ENCODE measurements around the gene PROC. TPM values are rescaled to one million over a fixed set of nuclear protein-coding genes. Genes with fewer than 3 reads are reported as not detected.

The PROC gene
- total RNA-seq, 1 experiment from 2014 or later, result 0.59 TPM

DNA sequence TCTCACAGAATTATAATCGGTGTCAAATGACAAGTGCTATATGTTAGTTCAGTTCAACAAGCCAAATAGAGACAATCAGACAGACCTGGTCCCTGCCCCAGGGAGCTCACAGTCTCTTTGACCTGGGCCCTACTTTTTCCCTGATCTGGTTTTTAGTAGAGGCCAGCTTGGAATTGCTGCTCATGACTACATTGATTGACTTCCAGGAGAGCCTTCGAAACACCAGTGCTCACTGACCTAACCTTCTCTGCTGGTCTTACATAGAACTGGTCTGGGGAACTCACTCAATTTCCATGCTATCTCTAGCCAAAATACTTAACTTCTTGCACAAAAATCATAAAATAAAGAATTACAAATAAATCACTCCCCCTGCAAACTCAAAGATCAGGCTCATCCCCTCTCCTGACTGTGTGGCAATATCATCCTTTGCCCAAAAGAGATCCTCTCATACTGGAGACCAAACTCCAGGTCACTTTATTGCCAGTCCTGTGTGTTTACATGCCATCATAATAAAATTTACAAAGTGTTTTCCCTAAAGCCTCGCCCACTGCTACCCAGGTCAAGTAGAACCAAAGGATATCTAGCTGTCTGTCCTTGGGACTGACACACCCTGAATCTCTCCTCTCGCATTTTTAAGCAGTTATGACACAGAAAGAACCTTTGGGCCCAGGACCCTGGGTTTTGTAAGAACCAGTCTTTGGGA is 53.2 kb downstream of the PROC start:
- H3K27me3 Mint-ChIP-seq (ENCODE audit: unreplicated experiment), result no peaks in the 10 kb centered on the region
- no peak for DNase-seq
- intact Hi-C loops (cut with micrococcal nuclease; ENCODE audit: unreplicated experiment), result no loop called here
- H3K4me1 Mint-ChIP-seq (ENCODE audit: low read depth, unreplicated experiment), result no peaks in the 10 kb centered on the region
- H3K4me3 Mint-ChIP-seq (ENCODE audit: low read depth, unreplicated experiment), result no peak overlapping the region
- CTCF ChIA-PET, result interaction anchor here (0.5 kb wide), 1 partner anchor 139 kb away, joined by 3 read pairs; no protein-coding TSS in a partner anchor
- H3K9me3 Mint-ChIP-seq (ENCODE audit: low read depth, unreplicated experiment), result peaks cover 10% of the 10 kb centered on the region
- BruUV-seq (replicated peaks), result no TSS peak
- TF ChIP-seq, protein P1, sequence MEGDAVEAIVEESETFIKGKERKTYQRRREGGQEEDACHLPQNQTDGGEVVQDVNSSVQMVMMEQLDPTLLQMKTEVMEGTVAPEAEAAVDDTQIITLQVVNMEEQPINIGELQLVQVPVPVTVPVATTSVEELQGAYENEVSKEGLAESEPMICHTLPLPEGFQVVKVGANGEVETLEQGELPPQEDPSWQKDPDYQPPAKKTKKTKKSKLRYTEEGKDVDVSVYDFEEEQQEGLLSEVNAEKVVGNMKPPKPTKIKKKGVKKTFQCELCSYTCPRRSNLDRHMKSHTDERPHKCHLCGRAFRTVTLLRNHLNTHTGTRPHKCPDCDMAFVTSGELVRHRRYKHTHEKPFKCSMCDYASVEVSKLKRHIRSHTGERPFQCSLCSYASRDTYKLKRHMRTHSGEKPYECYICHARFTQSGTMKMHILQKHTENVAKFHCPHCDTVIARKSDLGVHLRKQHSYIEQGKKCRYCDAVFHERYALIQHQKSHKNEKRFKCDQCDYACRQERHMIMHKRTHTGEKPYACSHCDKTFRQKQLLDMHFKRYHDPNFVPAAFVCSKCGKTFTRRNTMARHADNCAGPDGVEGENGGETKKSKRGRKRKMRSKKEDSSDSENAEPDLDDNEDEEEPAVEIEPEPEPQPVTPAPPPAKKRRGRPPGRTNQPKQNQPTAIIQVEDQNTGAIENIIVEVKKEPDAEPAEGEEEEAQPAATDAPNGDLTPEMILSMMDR (IDR thresholded peaks at IDR 0.05; ENCODE audit: unreplicated experiment), result no peak
- H3K36me3 Mint-ChIP-seq (ENCODE audit: insufficient read depth, unreplicated experiment), result peaks cover 4% of the 10 kb centered on the region
- H3K27ac Mint-ChIP-seq (ENCODE audit: unreplicated experiment), result no peak overlapping the region

DNA sequence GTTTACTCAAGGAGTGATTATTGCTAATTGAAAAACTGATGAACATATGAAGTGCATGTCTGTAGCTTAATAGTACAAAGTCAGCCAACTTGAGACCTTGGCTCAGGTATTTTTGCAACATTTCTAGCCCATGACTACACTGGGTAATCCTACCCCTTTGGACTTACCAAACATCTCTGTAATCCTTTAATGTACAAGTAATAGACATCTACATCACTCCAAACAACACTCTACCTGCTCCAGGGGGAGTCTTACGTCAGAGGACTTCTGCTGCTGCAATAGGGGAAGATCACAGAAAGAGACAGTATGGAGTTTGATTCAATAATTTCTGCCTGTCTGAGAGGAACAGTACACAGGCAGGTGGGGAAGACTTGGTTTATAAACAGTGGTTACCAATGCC is 54.0 kb downstream of the PROC start:
- no TSS peak for BruUV-seq (replicated peaks)
- DNase-seq, result no peak
- CTCF ChIA-PET, result no interaction called here
- Mint-ChIP-seq H3K27ac (ENCODE audit: unreplicated experiment) (no peak overlapping the region), H3K9me3 (ENCODE audit: low read depth, unreplicated experiment) (peaks cover 10% of the 10 kb centered on the region), H3K4me3 (ENCODE audit: low read depth, unreplicated experiment) (no peak overlapping the region), H3K4me1 (ENCODE audit: low read depth, unreplicated experiment) (no peaks in the 10 kb centered on the region), H3K36me3 (ENCODE audit: insufficient read depth, unreplicated experiment) (peaks cover 4% of the 10 kb centered on the region), H3K27me3 (ENCODE audit: unreplicated experiment) (no peaks in the 10 kb centered on the region)
- TF ChIP-seq, protein P1 (IDR thresholded peaks at IDR 0.05; ENCODE audit: unreplicated experiment), result no peak
- intact Hi-C loops (cut with micrococcal nuclease; ENCODE audit: unreplicated experiment), result no loop called here

DNA sequence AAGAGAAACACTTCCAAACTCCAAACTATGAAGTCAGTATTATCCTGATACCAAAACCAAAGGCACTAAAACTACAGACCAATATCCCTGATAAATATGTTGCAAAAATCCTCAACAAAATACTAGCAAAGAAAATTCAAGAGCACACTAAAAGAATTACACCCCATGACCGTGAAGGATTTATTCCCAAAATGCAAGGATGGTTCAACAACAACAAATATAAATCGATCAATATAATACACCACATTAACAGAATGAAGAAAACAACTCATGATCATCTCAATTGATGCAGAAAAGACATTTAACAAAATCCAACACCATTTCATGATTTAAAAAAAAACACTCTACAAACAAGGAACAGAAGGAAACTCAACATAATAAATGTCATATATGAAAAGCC is 57.6 kb downstream of the PROC start:
- Mint-ChIP-seq H3K4me3 (ENCODE audit: low read depth, unreplicated experiment) (no peak overlapping the region), H3K27me3 (ENCODE audit: unreplicated experiment) (no peaks in the 10 kb centered on the region), H3K27ac (ENCODE audit: unreplicated experiment) (no peak overlapping the region), H3K4me1 (ENCODE audit: low read depth, unreplicated experiment) (no peaks in the 10 kb centered on the region), H3K36me3 (ENCODE audit: insufficient read depth, unreplicated experiment) (peaks cover 17% of the 10 kb centered on the region), H3K9me3 (ENCODE audit: low read depth, unreplicated experiment) (peaks cover 10% of the 10 kb centered on the region)
- no peak for DNase-seq
- CTCF ChIA-PET, result no interaction called here
- TSS peak; percentile 4 for BruUV-seq (replicated peaks)
- intact Hi-C loops (cut with micrococcal nuclease; ENCODE audit: unreplicated experiment), result loop anchor here (5.0 kb wide), 1 partner anchor 113 kb away; no protein-coding TSS in a partner anchor
- TF ChIP-seq, protein P1 (IDR thresholded peaks at IDR 0.05; ENCODE audit: unreplicated experiment), result no peak

Small RNA genes lying within 50 kb of the gene (microRNA-seq; reads per million reads assigned to microRNA genes)
- 1.4 reads per million for gene MIR4783

Other genes with a start within 250 kb of the PROC start
- gene CYP27C1, start 198.1 kb upstream of the PROC start, total RNA-seq (2022), result 0.07 TPM in 1 of 2 replicates, not detected in the other
- 41.3 and 42.1 TPM in 2 replicates for gene ERCC3, start 124.3 kb upstream of the PROC start, total RNA-seq (2022)
- 60.4 and 60.9 TPM in 2 replicates for gene MAP3K2, start 30.5 kb upstream of the PROC start, total RNA-seq (2022)
- gene IWS1, start 108.1 kb downstream of the PROC start, total RNA-seq (2022), result 47.6 and 48.9 TPM in 2 replicates
- gene MYO7B, start 117.3 kb downstream of the PROC start, total RNA-seq (2022), result 0.05 and 0.39 TPM in 2 replicates
- not detected in 2 replicates for gene GPR17, start 227.7 kb downstream of the PROC start, total RNA-seq (2022)

Measured in Calu3 (cell line).